HCT116 (cell line): ENCODE measurements around the gene UVRAG. TPM values are rescaled to one million over a fixed set of nuclear protein-coding genes. Genes with fewer than 3 reads are reported as not detected.

Source experiments
- ATAC-seq: fragments of 200-7000 bp; cut with Tn5 transposase; 2 replicates; pipeline ENCODE4 v1.9.1; 2020; ENCODE audit warnings: mild to moderate bottlenecking, moderate library complexity
- BruUV-seq: library from RNA; stranded (reverse); fragments of 400-500 nt; replicated peaks from 2 replicates; lab custom pipeline; 2021; lab: Mats Ljungman, UMichigan
- CTCF ChIA-PET: fragments of 300-600 bp; sonication (Branson Sonifier 250); formaldehyde crosslinking; loops from one replicate; lab custom pipeline; 2021; ENCODE audit warnings: antibody characterized with exemption; lab: Charles Lee
- POLR2A ChIA-PET: fragments of 300-600, 350-600 bp; sonication (Branson Sonifier 250); formaldehyde crosslinking; loops from one replicate; lab custom pipeline; 2021; ENCODE audit warnings: antibody characterized with exemption; lab: Charles Lee
- RAD21 ChIA-PET, 2 experiments: fragments of 300-600 bp; sonication (Branson Sonifier 250); formaldehyde crosslinking; loops; one replicate each; lab custom pipeline; 2023; ENCODE audit warnings: low total read pairs in 2 of 2; ENCODE audit not compliant: uncharacterized antibody in 2 of 2, unreplicated experiment in 2 of 2, low non-redundant PET in 1 of 2; lab: Charles Lee
- DNase-seq: peaks from one replicate; pipeline ENCODE4 v3.0.0-alpha.2; 2010; ENCODE audit warnings: low read depth, low spot score
- H2AFZ ChIP-seq: fragments of 200-600 bp; shearing (Covaris generic), sonication (generic); 2 replicates; pipeline ENCODE4 v1.6.1; 2017; ENCODE audit warnings: low read depth, mixed run types, mixed read lengths, antibody characterized with exemption, low read length; ENCODE audit not compliant: poor library complexity, severe bottlenecking
- H3K27ac ChIP-seq: 2 replicates; pipeline ENCODE4 v1.5.1; 2012; ENCODE audit warnings: low read depth, low read length
- H3K27me3 ChIP-seq: fragments of 200-600 bp; sonication (generic); 2 replicates; pipeline ENCODE4 v1.6.1; 2016; ENCODE audit warnings: mixed run types, low read length, mixed read lengths; ENCODE audit not compliant: insufficient read depth
- H3K36me3 ChIP-seq, 2 experiments: fragments of 200-500 bp in 1 of 2; fragments of 200-600 bp in 1 of 2; sonication (Bioruptor generic) in 1 of 2; sonication (generic) in 1 of 2; 2 replicates each; pipeline versions ENCODE4 v1.5.1 to v1.6.1; 2014 to 2016; ENCODE audit warnings: low read length in 2 of 2, inconsistent platforms in 1 of 2, mixed read lengths in 1 of 2, mixed run types in 1 of 2; ENCODE audit not compliant: insufficient read depth in 2 of 2, control insufficient read depth in 1 of 2
- H3K4me1 ChIP-seq, 2 experiments: fragments of 200-600 bp in 1 of 2; sonication (generic) in 1 of 2; 2 replicates each; pipeline versions ENCODE4 v1.5.1 to v1.6.1; 2012 to 2017; ENCODE audit warnings: low read length in 2 of 2, inconsistent platforms in 1 of 2, mild to moderate bottlenecking in 1 of 2, mixed read lengths in 1 of 2, mixed run types in 1 of 2, moderate library complexity in 1 of 2; ENCODE audit not compliant: insufficient read depth in 2 of 2, control insufficient read depth in 1 of 2
- H3K4me2 ChIP-seq: fragments of 200-600 bp; sonication (generic); 2 replicates; pipeline ENCODE4 v1.6.1; 2017; ENCODE audit warnings: mixed run types, low read length, mixed read lengths
- H3K4me3 ChIP-seq, 2 experiments: fragments of 200-600 bp in 1 of 2; sonication (generic) in 1 of 2; replicated peaks in 1 of 2; 2 replicates each; pipeline ENCODE4 v1.5.1; 2011 to 2016; ENCODE audit warnings: low read length in 2 of 2, control low read depth in 1 of 2, low read depth in 1 of 2, mild to moderate bottlenecking in 1 of 2, mixed read lengths in 1 of 2, mixed run types in 1 of 2
- H3K79me2 ChIP-seq: fragments of 200-600 bp; sonication (generic); 2 replicates; pipeline ENCODE4 v1.6.1; 2017; ENCODE audit warnings: mild to moderate bottlenecking, mixed run types, low read length, moderate library complexity, mixed read lengths; ENCODE audit not compliant: insufficient read depth
- H3K9ac ChIP-seq: fragments of 200-600 bp; sonication (generic); 2 replicates; pipeline ENCODE4 v1.6.1; 2016; ENCODE audit warnings: low read length, mixed read lengths
- H3K9me2 ChIP-seq: fragments of 200-600 bp; sonication (generic), shearing (Covaris generic); 2 replicates; pipeline ENCODE4 v1.6.1; 2017; ENCODE audit warnings: mixed run types, mild to moderate bottlenecking, moderate library complexity; ENCODE audit not compliant: insufficient read depth
- H3K9me3 ChIP-seq, 2 experiments: fragments of 200-500 bp in 1 of 2; fragments of 200-600 bp in 1 of 2; sonication (Bioruptor generic) in 1 of 2; sonication (generic) in 1 of 2; 2 replicates each; pipeline ENCODE4 v1.6.1; 2014 to 2017; ENCODE audit warnings: low read length in 2 of 2, mixed read lengths in 2 of 2, inconsistent platforms in 1 of 2, low read depth in 1 of 2, mild to moderate bottlenecking in 1 of 2, mixed run types in 1 of 2, moderate library complexity in 1 of 2; ENCODE audit not compliant: control insufficient read depth in 1 of 2, insufficient read depth in 1 of 2
- H4K20me1 ChIP-seq: fragments of 200-600 bp; sonication (generic), shearing (Covaris generic); 2 replicates; pipeline ENCODE4 v1.6.1; 2017; ENCODE audit warnings: mixed run types, mild to moderate bottlenecking, moderate library complexity; ENCODE audit not compliant: insufficient read depth
- ATF3 ChIP-seq: IDR thresholded peaks from 2 replicates; pipeline ENCODE4 v1.6.1; 2012
- CBX3 ChIP-seq: IDR thresholded peaks from 2 replicates; pipeline ENCODE4 v1.6.1; 2012; ENCODE audit warnings: low read depth
- CEBPB ChIP-seq: IDR thresholded peaks from 2 replicates; pipeline ENCODE4 v1.6.1; 2012; ENCODE audit warnings: low read depth
- CTCF ChIP-seq, 3 experiments: fragments of 200-600 bp in 1 of 3; sonication (generic) in 1 of 3; IDR thresholded peaks in 2 of 3; conservative IDR thresholded peaks in 1 of 3; 2 replicates each; pipeline ENCODE4 v1.5.1; 2012 to 2017; ENCODE audit warnings: low read depth in 2 of 3, low read length in 2 of 3, antibody characterized with exemption in 1 of 3, borderline replicate concordance in 1 of 3, control low read depth in 1 of 3, mild to moderate bottlenecking in 1 of 3, mixed read lengths in 1 of 3, mixed run types in 1 of 3, moderate library complexity in 1 of 3; ENCODE audit not compliant: insufficient read depth in 1 of 3
- EGR1 ChIP-seq: IDR thresholded peaks from 2 replicates; pipeline ENCODE4 v1.6.1; 2012; ENCODE audit warnings: low read depth
- JUND ChIP-seq: IDR thresholded peaks from 2 replicates; pipeline ENCODE4 v1.6.1; 2012
- MAX ChIP-seq: IDR thresholded peaks from 2 replicates; pipeline ENCODE4 v1.6.1; 2012
- POLR2A ChIP-seq: IDR thresholded peaks from 2 replicates; pipeline ENCODE4 v1.7.0; 2011; ENCODE audit warnings: borderline replicate concordance; ENCODE audit not compliant: insufficient read depth, insufficient read length; ENCODE audit errors: extremely low read depth
- POLR2AphosphoS5 ChIP-seq: IDR thresholded peaks from 2 replicates; pipeline ENCODE4 v1.6.1; 2011; ENCODE audit warnings: mild to moderate bottlenecking, low read depth, low read length, moderate library complexity
- RAD21 ChIP-seq: IDR thresholded peaks from 2 replicates; pipeline ENCODE4 v1.6.1; 2012; ENCODE audit warnings: low read depth, mild to moderate bottlenecking
- REST ChIP-seq: IDR thresholded peaks from 2 replicates; pipeline ENCODE4 v1.6.1; 2012; ENCODE audit warnings: low read depth
- SIN3A ChIP-seq: IDR thresholded peaks from 2 replicates; pipeline ENCODE4 v1.6.1; 2012; ENCODE audit warnings: low read depth
- SRF ChIP-seq: IDR thresholded peaks from 2 replicates; pipeline ENCODE4 v1.6.1; 2012; ENCODE audit warnings: low read depth
- YY1 ChIP-seq: IDR thresholded peaks from 2 replicates; pipeline ENCODE4 v1.6.1; 2011; ENCODE audit warnings: low read length, low read depth, moderate library complexity, mild to moderate bottlenecking; ENCODE audit not compliant: insufficient replicate concordance; ENCODE audit errors: extremely low read depth
- ZBTB33 ChIP-seq: IDR thresholded peaks from 2 replicates; pipeline ENCODE4 v1.6.1; 2011; ENCODE audit warnings: mild to moderate bottlenecking, low read length, moderate library complexity; ENCODE audit not compliant: insufficient replicate concordance; ENCODE audit errors: extremely low read depth
- ZNF274 ChIP-seq: fragments of 200-500 bp; sonication (Bioruptor generic); IDR thresholded peaks from 2 replicates; pipeline ENCODE4 v1.6.1; 2014; ENCODE audit warnings: mild to moderate bottlenecking, low read depth, low read length, inconsistent platforms
- intact Hi-C: fragments of 100-400 bp; cut with micrococcal nuclease; formaldehyde crosslinking; loops from 2 replicates; pipeline ENCODE4 v1.10.0; 2022
- total RNA-seq: library from RNA; stranded (reverse); gene quantifications from one replicate; pipeline ENCODE4 v1.2.1, GENCODE V29; 2021; ENCODE audit not compliant: unreplicated experiment

The UVRAG gene
- total RNA-seq, 1 experiment from 2014 or later: 12.3 TPM

- POLR2A ChIA-PET: no interaction called here
- H4K20me1 ChIP-seq: no peaks in the 10 kb centered on the region
- H3K4me2 ChIP-seq: no peak overlapping the region
- H3K9ac ChIP-seq: no peak overlapping the region
- no peaks in the 10 kb centered on the region for H3K4me1 ChIP-seq
- H3K9me3 ChIP-seq: no peaks in the 10 kb centered on the region
- no peaks in the 10 kb centered on the region for H3K27me3 ChIP-seq
- no peak overlapping the region for H3K27ac ChIP-seq
- no peaks in the 10 kb centered on the region for H3K9me2 ChIP-seq
- no peak overlapping the region for H3K4me3 ChIP-seq
- no TSS peak for BruUV-seq
- ATAC-seq: no peak
- H3K79me2 ChIP-seq: no peaks in the 10 kb centered on the region
- RAD21 ChIA-PET: no interaction called here
- no peaks in the 10 kb centered on the region for H3K36me3 ChIP-seq
- no peak for DNase-seq
- CTCF ChIA-PET: no interaction called here
- intact Hi-C loops: no loop called here
- H2AFZ ChIP-seq: no peak overlapping the region
- TF ChIP-seq SRF (no peak), REST (no peak), ZBTB33 (no peak), CTCF (IDR thresholded peaks at IDR 0.05 in 2 of 3, conservative IDR thresholded peaks at IDR 0.05 in 1 of 3; ENCODE audit: borderline replicate concordance in 1 of 3, insufficient read depth in 1 of 3, low read depth in 2 of 3, low read length in 2 of 3) (no peak), ZNF274 (no peak), POLR2A (no peak), ATF3 (no peak), SIN3A (no peak), JUND (no peak), MAX (no peak), CEBPB (no peak), CBX3 (no peak), POLR2AphosphoS5 (no peak), YY1 (no peak), RAD21 (no peak), EGR1 (no peak)
Measured at GRCh38 chr11:76157891-76158290, 342.9 kb downstream of the UVRAG start.
